GM12878 (cell line): ENCODE measurements around the gene LEKR1.

Experiments used
- CBX5 ChIP-seq: sonication (generic); IDR thresholded peaks from 2 replicates; pipeline ENCODE4 v1.6.1; 2016; ENCODE audit warnings: low read depth, moderate library complexity, mild to moderate bottlenecking, inconsistent platforms
- E2F8 ChIP-seq: fragments of 450-650 bp; IDR thresholded peaks from 2 replicates; pipeline ENCODE4 v1.6.1; 2018; ENCODE audit warnings: mild to moderate bottlenecking, low read depth, moderate library complexity; ENCODE audit not compliant: partially characterized antibody
- IRF4 ChIP-seq: IDR thresholded peaks from 2 replicates; pipeline ENCODE4 v1.6.1; 2011; ENCODE audit warnings: low read depth, low read length
- NR2C2 ChIP-seq: IDR thresholded peaks from 2 replicates; pipeline ENCODE4 v1.6.1; 2011; ENCODE audit warnings: borderline replicate concordance, low read depth; ENCODE audit not compliant: control insufficient read depth, insufficient read length
- RFX5 ChIP-seq: IDR thresholded peaks from 2 replicates; pipeline ENCODE4 v1.6.1; 2011; ENCODE audit warnings: low read depth, low read length, improper control_type of control experiment
- SIN3A ChIP-seq: IDR thresholded peaks from 2 replicates; pipeline ENCODE4 v1.6.1; 2012; ENCODE audit warnings: low read depth, low read length, improper control_type of control experiment
- TF ChIP-seq, protein P1 (sequence below): IDR thresholded peaks from 2 replicates; pipeline ENCODE4 v1.6.1; 2012; ENCODE audit warnings: mild to moderate bottlenecking, low read depth, low read length

GRCh38 chr3:157088601-157089454 lies 262.7 kb downstream of the LEKR1 start:
- TF ChIP-seq E2F8 (no peak), NR2C2 (no peak), CBX5 (0 out of 2 replicates have a peak, but pooled peaks have one; percentile 39), SIN3A (no peak), IRF4 (0 out of 2 replicates have a peak, but pooled peaks have one; percentile 13), RFX5 (no peak)
- TF ChIP-seq, protein P1, sequence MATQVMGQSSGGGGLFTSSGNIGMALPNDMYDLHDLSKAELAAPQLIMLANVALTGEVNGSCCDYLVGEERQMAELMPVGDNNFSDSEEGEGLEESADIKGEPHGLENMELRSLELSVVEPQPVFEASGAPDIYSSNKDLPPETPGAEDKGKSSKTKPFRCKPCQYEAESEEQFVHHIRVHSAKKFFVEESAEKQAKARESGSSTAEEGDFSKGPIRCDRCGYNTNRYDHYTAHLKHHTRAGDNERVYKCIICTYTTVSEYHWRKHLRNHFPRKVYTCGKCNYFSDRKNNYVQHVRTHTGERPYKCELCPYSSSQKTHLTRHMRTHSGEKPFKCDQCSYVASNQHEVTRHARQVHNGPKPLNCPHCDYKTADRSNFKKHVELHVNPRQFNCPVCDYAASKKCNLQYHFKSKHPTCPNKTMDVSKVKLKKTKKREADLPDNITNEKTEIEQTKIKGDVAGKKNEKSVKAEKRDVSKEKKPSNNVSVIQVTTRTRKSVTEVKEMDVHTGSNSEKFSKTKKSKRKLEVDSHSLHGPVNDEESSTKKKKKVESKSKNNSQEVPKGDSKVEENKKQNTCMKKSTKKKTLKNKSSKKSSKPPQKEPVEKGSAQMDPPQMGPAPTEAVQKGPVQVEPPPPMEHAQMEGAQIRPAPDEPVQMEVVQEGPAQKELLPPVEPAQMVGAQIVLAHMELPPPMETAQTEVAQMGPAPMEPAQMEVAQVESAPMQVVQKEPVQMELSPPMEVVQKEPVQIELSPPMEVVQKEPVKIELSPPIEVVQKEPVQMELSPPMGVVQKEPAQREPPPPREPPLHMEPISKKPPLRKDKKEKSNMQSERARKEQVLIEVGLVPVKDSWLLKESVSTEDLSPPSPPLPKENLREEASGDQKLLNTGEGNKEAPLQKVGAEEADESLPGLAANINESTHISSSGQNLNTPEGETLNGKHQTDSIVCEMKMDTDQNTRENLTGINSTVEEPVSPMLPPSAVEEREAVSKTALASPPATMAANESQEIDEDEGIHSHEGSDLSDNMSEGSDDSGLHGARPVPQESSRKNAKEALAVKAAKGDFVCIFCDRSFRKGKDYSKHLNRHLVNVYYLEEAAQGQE: 0 out of 2 replicates have a peak, but pooled peaks have one; percentile 18
